ENCODE results near the gene TEN1. TPM values are rescaled to one million over a fixed set of nuclear protein-coding genes. Genes with fewer than 3 reads are reported as not detected.
A peak's percentile ranks its signal among the peaks of the same experiment; 100 is the strongest.

TEN1 gene
- total and polyA plus RNA-seq, 7 donors: 3.4 to 21.1 (median 8.8) TPM

DNA sequence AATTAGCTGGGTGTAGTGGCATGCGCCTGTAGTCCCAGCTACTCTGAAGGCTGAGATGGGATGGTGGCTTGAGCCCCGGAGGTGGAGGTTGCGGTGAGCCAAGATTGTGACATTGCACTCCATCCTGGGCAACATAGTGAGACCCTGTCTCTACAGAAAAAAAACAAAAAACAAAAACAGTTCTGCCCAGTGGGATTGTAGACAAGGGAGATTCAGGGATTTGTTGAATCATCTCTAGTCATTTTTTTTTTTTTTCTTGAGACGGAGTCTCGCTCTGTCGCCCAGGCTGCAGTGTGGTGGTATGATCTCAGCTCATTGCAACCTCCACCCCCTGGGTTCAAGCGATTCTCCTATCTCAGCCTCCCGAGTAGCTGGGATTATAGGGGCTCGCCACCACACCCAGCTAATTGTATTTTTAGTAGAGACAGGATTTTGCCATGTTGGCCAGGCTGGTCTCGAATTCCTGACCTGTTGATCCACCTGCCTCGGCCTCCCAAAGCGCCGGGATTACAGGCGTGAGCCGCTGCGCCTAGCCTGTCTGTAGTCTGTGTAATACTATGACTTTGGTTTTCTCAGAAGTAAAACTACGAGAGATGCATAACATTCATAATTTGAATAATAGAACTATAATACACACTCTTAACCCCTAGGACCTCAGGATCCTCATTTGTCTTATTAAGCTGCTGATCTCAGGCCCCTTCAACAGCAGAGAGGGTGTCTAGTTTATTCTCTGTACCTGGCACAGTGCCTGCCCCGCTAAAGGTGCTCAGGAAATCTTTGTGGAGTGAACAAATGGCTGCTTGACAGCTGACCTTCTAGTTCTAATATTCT, 1.4 kb downstream of the TEN1 start:
- peak overlapping the region; percentile 94 for H3K27ac ChIP-seq
- DNase-seq: no peak
- no peak for ATAC-seq
- H3K4me1 ChIP-seq: peaks cover 27% of the 10 kb centered on the region
- H3K4me3 ChIP-seq: peak overlapping the region; percentile 85
- no peaks in the 10 kb centered on the region for H3K36me3 ChIP-seq (ENCODE audit: insufficient read depth in 1 of 2, low read depth in 1 of 2)
- TF ChIP-seq, protein P1, sequence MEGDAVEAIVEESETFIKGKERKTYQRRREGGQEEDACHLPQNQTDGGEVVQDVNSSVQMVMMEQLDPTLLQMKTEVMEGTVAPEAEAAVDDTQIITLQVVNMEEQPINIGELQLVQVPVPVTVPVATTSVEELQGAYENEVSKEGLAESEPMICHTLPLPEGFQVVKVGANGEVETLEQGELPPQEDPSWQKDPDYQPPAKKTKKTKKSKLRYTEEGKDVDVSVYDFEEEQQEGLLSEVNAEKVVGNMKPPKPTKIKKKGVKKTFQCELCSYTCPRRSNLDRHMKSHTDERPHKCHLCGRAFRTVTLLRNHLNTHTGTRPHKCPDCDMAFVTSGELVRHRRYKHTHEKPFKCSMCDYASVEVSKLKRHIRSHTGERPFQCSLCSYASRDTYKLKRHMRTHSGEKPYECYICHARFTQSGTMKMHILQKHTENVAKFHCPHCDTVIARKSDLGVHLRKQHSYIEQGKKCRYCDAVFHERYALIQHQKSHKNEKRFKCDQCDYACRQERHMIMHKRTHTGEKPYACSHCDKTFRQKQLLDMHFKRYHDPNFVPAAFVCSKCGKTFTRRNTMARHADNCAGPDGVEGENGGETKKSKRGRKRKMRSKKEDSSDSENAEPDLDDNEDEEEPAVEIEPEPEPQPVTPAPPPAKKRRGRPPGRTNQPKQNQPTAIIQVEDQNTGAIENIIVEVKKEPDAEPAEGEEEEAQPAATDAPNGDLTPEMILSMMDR (IDR thresholded peaks at IDR 0.05): no peak
- 81 to 82% (median 82%) methylated on average over 18 of the region's 18 CpGs for WGBS, 3 donors
- H3K27me3 ChIP-seq (ENCODE audit: insufficient read depth in 3 of 3, low read length in 2 of 3): no peaks in the 10 kb centered on the region
- intact Hi-C loops (cut with DNase I): loop anchor here in 1 of 2 donors (2.0 kb wide), 1 partner anchor 40 kb away; the partner anchor contains the start of gene FBF1
- H3K9me3 ChIP-seq: no peaks in the 10 kb centered on the region

DNA sequence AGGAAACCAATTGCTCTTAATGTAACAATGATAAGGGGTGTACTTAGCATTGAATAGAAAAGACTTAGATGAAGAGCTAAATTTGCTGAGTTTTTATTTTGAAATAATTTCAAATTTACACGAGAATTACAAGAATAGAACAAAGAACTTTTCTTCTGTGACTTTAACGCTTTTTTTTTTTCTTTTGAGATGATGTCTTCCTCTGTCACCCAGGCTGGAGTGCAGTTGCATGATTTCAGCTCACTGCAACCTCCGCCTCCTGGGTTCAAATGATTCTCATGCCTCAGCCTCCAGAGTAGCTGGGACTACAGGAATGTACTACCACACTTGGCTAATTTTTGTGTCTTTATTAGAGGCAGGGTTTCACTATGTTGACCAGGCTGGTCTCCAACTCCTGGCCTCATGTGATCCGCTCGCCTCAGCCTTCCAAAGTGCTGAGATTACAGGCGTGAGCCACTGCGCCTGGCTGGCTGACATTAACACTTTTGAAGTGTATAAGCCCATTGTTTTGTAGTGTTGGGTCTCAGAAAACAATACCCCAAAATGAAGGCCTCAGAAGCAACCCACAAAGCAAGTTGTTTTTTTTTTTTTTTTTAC, 2.1 kb downstream of the TEN1 start:
- Histone ChIP-seq H3K36me3 (ENCODE audit: insufficient read depth in 1 of 2, low read depth in 1 of 2) (no peaks in the 10 kb centered on the region), H3K27ac (peak overlapping the region; percentile 94), H3K4me3 (no peak overlapping the region), H3K27me3 (ENCODE audit: insufficient read depth in 3 of 3, low read length in 2 of 3) (no peaks in the 10 kb centered on the region), H3K4me1 (peaks cover 20% of the 10 kb centered on the region), H3K9me3 (no peaks in the 10 kb centered on the region)
- DNase-seq (no peak), ATAC-seq (no peak)
- TF ChIP-seq, protein P1 (IDR thresholded peaks at IDR 0.05): no peak
- 85% methylated on average over 7 of the region's 7 CpGs for WGBS, 3 donors
- intact Hi-C loops (cut with DNase I): loop anchor here in 1 of 2 donors (2.0 kb wide), 1 partner anchor 40 kb away; the partner anchor contains the start of gene FBF1

DNA sequence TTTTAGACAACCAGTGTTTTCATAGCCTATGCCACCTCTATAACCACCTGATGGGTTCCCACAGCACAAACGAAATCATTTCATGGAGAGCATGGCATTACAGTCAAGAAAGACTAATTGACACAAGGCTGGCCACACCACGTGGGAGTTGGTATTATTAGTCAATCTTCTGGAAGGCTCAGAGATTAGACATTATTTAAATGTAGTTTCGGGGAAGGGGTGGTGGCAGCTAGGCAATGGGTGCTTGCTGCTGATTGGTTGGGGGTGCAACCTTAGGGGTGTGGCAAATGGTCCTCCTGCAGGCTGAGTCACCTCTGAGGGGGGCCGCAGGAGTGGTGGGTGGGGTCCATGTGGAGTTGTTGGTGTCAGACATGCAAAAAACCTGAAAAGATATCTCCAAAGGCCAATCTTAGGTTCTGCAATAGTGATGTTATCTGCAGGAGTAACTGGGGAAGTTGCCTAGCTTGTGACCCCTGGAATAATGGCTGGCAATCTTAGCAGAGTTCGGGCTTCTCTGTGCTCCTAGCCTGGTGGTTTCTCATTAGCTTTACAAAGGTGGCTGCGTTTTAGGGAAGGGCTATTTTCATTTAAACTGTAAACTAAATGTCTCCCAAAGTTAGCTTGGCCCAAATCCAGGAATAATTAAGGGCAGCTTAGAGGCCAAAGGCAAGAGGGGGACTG, 4.6 kb downstream of the TEN1 start:
- DNase-seq (no peak), ATAC-seq (no peak)
- 75 to 79% (median 78%) methylated on average over 6 of the region's 6 CpGs for WGBS, 3 donors
- H3K4me3 ChIP-seq: no peak overlapping the region
- peaks cover 7% of the 10 kb centered on the region for H3K4me1 ChIP-seq
- intact Hi-C loops (cut with DNase I): no loop called here
- H3K36me3 ChIP-seq (ENCODE audit: insufficient read depth in 1 of 2, low read depth in 1 of 2): no peaks in the 10 kb centered on the region
- H3K9me3 ChIP-seq: no peaks in the 10 kb centered on the region
- no peak overlapping the region for H3K27ac ChIP-seq
- TF ChIP-seq, protein P1 (IDR thresholded peaks at IDR 0.05): no peak
- no peaks in the 10 kb centered on the region for H3K27me3 ChIP-seq (ENCODE audit: insufficient read depth in 3 of 3, low read length in 2 of 3)

- TF ChIP-seq, protein P1 (IDR thresholded peaks at IDR 0.05): no peak
- DNase-seq (no peak), ATAC-seq (no peak)
- H3K27ac ChIP-seq: no peak overlapping the region
- H3K36me3 ChIP-seq (ENCODE audit: insufficient read depth in 1 of 2, low read depth in 1 of 2): no peaks in the 10 kb centered on the region
- no peaks in the 10 kb centered on the region for H3K27me3 ChIP-seq (ENCODE audit: insufficient read depth in 3 of 3, low read length in 2 of 3)
- no peaks in the 10 kb centered on the region for H3K9me3 ChIP-seq
- no peaks in the 10 kb centered on the region for H3K4me1 ChIP-seq
- 87 to 93% (median 90%) methylated on average over 4 of the region's 4 CpGs for WGBS, 3 donors
- H3K4me3 ChIP-seq: no peak overlapping the region
- intact Hi-C loops (cut with DNase I): no loop called here
These were observed 6.9 kb downstream of the TEN1 start for GRCh38 chr17:75985986-75986385.

Measured in psoas muscle (tissue), 8 donors.